K562 (cell line): ENCODE measurements around the gene OTULINL. TPM values are rescaled to one million over a fixed set of nuclear protein-coding genes. Genes with fewer than 3 reads are reported as not detected.

Source experiments
- ATF3 ChIP-seq, 2 experiments: fragments of 450-650 bp in 1 of 2; sonication (generic) in 1 of 2; formaldehyde crosslinking in 1 of 2; IDR thresholded peaks in 1 of 2; conservative IDR thresholded peaks in 1 of 2; 2 replicates each; pipeline versions ENCODE4 v1.6.1 to v1.8.1; 2016 to 2023; ENCODE audit warnings: mild to moderate bottlenecking in 2 of 2, moderate library complexity in 2 of 2, inconsistent platforms in 1 of 2, missing genetic modification reagents in 1 of 2
- CLOCK ChIP-seq: fragments of 250-450 bp; sonication (Bioruptor Pico); IDR thresholded peaks from 2 replicates; pipeline ENCODE4 v1.4.0; 2020; ENCODE audit warnings: mild to moderate bottlenecking, moderate library complexity, borderline replicate concordance
- MITF ChIP-seq: IDR thresholded peaks from 2 replicates; pipeline ENCODE4 v1.6.1; 2014; ENCODE audit warnings: antibody characterized with exemption
- NR3C1 ChIP-seq: sonication (generic); formaldehyde crosslinking; IDR thresholded peaks from 2 replicates; pipeline ENCODE4 v1.8.1; 2022; ENCODE audit warnings: missing genetic modification reagents
- POLR2AphosphoS2 ChIP-seq: IDR thresholded peaks from 2 replicates; pipeline ENCODE4 v1.6.1; 2012; ENCODE audit warnings: low read length, improper control_type of control experiment
- PRMT5 ChIP-seq: sonication (generic); formaldehyde crosslinking; IDR thresholded peaks from 2 replicates; pipeline ENCODE4 v1.5.0; 2020; ENCODE audit warnings: missing genetic modification reagents
- SIX5 ChIP-seq, 2 experiments: IDR thresholded peaks; 2 replicates each; pipeline ENCODE4 v1.6.1; 2011; ENCODE audit warnings: low read length in 2 of 2, borderline replicate concordance in 1 of 2, low read depth in 1 of 2, mild to moderate bottlenecking in 1 of 2, moderate library complexity in 1 of 2; ENCODE audit not compliant: insufficient read depth in 1 of 2
- polyA plus RNA-seq, 8 experiments: library from polyadenylated mRNA; depleted of rRNA in 4 of 8; stranded (reverse) in 5 of 8; unstranded in 3 of 8; fragments of >200 nt; fragmentation: Nextera tagmentation in 2 of 8; fragmentation: Illumina TruSeq in 1 of 8; extraction: Ambion mirVana in 2 of 8; extraction: Trizol in 1 of 8; gene quantifications; 2 replicates each; pipeline versions ENCODE4 v1.2.1 to v1.2.3, GENCODE V29; 2011 to 2014; ENCODE audit warnings: inconsistent platforms in 1 of 8, missing spikeins in 1 of 8
- total RNA-seq, 7 experiments: library from RNA; depleted of rRNA in 6 of 7; stranded (reverse); fragments of >200 nt in 6 of 7; fragmentation: Illumina TruSeq in 2 of 7; extraction: Trizol in 2 of 7; gene quantifications; 2 replicates each; pipeline versions ENCODE4 v1.2.1 to v1.2.3, GENCODE V29; 2011 to 2021; ENCODE audit warnings: low replicate concordance in 1 of 7

Gene OTULINL
- total and polyA plus RNA-seq, 9 of the 15 experiments (the other 6 are each of a cell fraction or from before 2014, with no cell fraction given), result 0.13 to 0.18 TPM; not detected in 7

DNA sequence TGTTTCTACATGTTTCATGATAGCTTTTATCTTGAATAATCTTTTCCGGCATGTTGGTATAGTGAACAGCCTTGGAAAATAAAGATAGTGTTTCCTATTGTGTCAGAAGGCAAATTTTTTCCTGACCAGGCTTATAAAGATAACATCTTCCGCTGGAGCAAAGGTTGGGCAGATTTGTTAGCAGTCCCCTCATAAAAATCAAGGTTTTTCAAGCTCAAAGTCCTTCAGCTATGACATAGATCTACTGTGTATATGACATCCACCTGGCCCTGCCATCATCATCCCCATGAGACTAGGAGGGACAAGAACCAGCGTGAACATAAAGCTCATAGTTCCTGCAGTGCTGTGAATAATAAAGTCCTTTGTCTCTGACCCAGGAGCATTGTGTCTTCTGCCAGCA, 30.4 kb upstream of the OTULINL start (continued):
- no peak for TF ChIP-seq POLR2AphosphoS2
- no peak for TF ChIP-seq MITF
- no peak for TF ChIP-seq SIX5 (IDR thresholded peaks at IDR 0.05; ENCODE audit: borderline replicate concordance in 1 of 2, insufficient read depth in 1 of 2, low read depth in 1 of 2, low read length in 2 of 2)
- TF ChIP-seq NR3C1, result no peak
- TF ChIP-seq PRMT5, result no peak
- TF ChIP-seq ATF3 (IDR thresholded peaks at IDR 0.05), result no peak
- TF ChIP-seq ATF3 (CRISPR knock-in tag; conservative IDR thresholded peaks at IDR 0.05), result no peak
- no peak for TF ChIP-seq CLOCK (CRISPR knock-in tag)
- TF ChIP-seq, all 486 proteins: peak for 0
